ENCODE results near the gene STAG1.
"Not testable (repeated sequence)": the region's sequence is repeated elsewhere in the genome, so short reads cannot be mapped to it uniquely, and the experiment has no call there.

STAG1 gene

GRCh38 chr3:136586580-136586979 lies 165.6 kb downstream of the STAG1 start:
- DNase-seq (ENCODE audit: low read depth) = no peak

- no peak for DNase-seq (ENCODE audit: low read depth)
Measured at GRCh38 chr3:136584728-136585127, 167.4 kb downstream of the STAG1 start.

DNA sequence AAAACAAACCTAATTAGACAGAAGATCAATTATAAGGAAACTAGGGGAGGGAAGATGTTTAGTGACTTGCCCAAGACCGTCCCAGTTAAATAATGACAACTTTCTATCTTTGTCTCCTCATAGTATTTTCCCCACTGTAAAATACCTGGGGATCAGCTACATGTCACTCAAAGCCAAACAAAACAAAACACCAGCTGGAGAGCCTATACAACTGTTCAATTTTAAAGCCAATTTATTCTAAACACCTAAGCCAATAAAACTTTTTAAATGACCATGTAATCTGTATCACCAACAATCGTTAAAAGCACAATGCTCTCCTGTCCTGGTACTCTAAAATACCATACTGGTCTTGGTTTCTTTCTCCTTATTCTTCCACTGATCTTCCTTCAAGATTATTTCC lies 168.4 kb downstream of the STAG1 start:
- DNase-seq (ENCODE audit: low read depth) = no peak

GRCh38 chr3:136577791-136578190 lies 174.4 kb downstream of the STAG1 start:
- DNase-seq (ENCODE audit: low read depth) = no peak

- no peak for DNase-seq (ENCODE audit: low read depth)
Measured at GRCh38 chr3:136576279-136577009, 175.7 kb downstream of the STAG1 start.

GRCh38 chr3:136567599-136568188 lies 184.5 kb downstream of the STAG1 start:
- DNase-seq (ENCODE audit: low read depth) = no peak

DNA sequence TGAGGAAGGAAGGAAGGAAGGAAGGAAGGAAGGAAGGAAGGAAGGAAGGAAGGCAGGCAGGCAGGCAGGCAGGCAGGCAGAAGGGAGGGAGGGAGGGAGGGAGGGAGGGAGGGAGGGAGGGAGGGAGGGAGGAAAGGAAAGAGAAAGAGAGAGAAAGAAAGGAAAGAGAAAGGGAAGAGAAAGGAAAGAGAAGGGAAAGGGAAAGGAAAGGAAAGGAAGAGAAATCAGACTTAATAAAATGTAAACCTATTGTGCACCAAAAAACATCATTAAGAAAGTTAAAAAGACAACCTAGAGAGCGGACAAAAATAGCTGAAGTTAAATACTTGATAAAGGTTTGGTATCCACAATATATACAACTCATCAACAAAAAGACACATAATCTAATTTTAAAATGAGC lies 187.2 kb downstream of the STAG1 start:
- DNase-seq (ENCODE audit: low read depth) = not testable (repeated sequence)

- DNase-seq (ENCODE audit: low read depth) = no peak
Measured at GRCh38 chr3:136562026-136562425, 190.2 kb downstream of the STAG1 start.

DNA sequence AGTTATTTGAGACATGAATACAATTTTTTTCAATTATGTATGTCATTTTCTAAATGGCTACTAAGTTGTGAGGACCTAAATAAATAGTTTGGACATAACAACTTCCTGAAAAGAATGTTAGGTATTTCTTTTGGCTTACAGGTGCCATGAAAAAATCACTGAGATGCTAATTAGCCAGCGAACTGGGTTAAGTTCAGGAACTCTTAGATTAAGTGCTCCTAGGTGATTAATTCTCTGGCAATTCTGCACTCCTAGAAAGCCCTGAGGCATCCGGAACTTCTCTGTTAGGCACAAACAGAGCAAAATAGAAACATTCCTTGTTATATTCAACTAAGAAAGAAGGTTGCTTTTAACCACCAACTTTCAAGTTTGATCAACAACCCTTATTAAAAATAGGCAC lies 192.3 kb downstream of the STAG1 start:
- no peak for DNase-seq (ENCODE audit: low read depth)

DNA sequence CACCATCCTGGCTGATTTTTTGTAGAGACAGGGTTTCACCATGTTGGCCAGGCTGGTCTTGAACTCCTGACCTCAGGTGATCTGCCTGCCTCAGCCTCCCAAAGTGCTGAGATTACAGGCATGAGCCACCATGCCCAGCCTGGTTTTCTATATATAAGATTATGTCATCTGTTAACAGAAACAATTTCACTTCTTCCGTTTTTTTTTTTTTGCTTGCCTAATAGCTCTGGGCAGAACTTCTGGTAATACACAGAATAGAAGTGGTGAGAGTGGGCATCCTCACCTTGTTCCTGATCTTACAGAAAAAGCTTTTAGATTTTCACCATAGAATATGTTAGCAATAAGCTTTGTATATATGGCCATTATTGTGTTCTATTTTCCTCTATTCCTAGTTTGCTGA lies 202.7 kb downstream of the STAG1 start:
- DNase-seq (ENCODE audit: low read depth) = not testable (repeated sequence)

DNA sequence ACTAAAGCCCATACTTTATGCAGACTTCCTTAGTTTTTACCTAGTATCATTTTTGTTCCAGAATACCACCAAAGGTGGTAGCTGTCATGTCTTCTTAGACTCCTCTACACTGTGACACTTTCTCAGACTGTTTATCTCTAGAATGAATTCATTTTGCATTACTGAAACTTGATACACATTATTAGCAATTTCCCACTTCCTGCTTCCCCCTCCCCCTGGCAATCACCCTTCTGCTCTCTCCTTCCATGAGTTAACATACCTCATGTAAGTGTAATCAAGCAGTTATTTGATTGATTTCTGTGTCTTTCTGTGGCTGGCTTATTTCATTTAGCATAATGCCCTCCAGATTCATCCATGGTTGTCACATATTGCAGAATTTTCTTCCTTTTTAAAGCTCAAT lies 204.9 kb downstream of the STAG1 start:
- no peak for DNase-seq (ENCODE audit: low read depth)

DNA sequence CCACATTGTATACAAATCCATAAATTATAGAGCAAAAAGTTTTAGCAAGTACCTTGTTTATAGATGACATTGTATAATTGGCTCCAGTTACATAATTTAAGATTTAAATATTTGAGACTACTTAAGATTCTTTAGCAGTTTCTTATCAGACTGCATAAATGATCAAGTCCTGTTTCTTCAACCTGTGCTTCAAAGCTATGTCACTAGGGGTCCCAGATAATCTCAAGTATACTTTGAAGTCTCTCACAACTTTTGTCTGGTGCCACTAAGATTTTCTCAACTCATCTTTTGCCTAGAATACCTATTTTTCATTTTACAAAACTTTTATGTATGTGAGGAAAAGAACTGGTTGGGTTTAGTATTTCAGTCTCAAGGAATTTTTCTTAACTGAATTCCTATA lies 205.5 kb downstream of the STAG1 start:
- no peak for DNase-seq (ENCODE audit: low read depth)

GRCh38 chr3:136545664-136546268 lies 206.4 kb downstream of the STAG1 start:
- no peak for DNase-seq (ENCODE audit: low read depth)

- no peak for DNase-seq (ENCODE audit: low read depth)
Measured at GRCh38 chr3:136544532-136544931, 207.6 kb downstream of the STAG1 start.

DNA sequence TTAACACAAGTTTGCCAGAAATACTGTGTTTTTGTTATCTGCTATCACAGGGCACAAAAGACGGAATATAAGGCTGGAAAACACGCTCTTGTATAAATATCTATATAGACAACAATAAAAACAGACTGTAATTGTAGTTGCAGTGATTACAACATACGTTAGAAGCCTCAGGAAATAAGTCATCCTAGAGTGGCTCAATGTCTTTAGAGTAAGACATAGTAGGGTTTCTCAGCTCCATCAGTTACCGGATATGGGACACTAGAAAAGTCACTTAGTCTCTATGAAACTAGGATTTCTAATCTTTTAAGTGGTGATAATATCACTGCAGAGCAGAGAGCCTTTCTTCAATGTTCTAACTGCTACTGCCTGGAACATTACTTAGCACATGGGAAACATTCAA lies 208.8 kb downstream of the STAG1 start:
- no peak for DNase-seq (ENCODE audit: low read depth)

- DNase-seq (ENCODE audit: low read depth) = no peak
Measured at GRCh38 chr3:136535906-136536305, 216.3 kb downstream of the STAG1 start.

- DNase-seq (ENCODE audit: low read depth) = no peak
Measured at GRCh38 chr3:136532766-136533165, 219.4 kb downstream of the STAG1 start.

- no peak for DNase-seq (ENCODE audit: low read depth)
Measured at GRCh38 chr3:136518102-136518501, 234.1 kb downstream of the STAG1 start.

- no peak for DNase-seq (ENCODE audit: low read depth)
Measured at GRCh38 chr3:136516656-136517055, 235.5 kb downstream of the STAG1 start.

GRCh38 chr3:136516095-136516494 lies 236.1 kb downstream of the STAG1 start:
- DNase-seq (ENCODE audit: low read depth) = no peak

GRCh38 chr3:136514533-136514932 lies 237.6 kb downstream of the STAG1 start:
- DNase-seq (ENCODE audit: low read depth) = not testable (repeated sequence)

DNA sequence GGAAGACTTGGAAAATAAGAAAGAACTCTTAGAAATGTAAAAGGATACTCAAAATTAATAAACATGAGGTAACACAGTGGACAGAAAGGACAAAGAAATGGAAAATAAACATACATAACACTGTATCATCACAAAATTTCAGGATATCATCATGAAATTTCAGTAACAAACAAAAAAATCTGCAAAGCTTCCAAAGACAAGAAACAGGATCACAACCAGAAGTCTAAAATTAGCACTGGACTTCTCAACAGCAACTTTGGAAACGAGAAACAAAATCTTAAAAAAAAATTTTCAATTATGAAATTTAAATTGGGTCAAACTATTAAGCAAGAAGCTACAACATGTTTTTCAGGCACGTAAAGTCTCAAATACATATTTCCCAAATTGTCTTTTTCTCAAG lies 238.8 kb downstream of the STAG1 start:
- DNase-seq (ENCODE audit: low read depth) = no peak

- no peak for DNase-seq (ENCODE audit: low read depth)
Measured at GRCh38 chr3:136512381-136512780, 239.8 kb downstream of the STAG1 start.

DNA sequence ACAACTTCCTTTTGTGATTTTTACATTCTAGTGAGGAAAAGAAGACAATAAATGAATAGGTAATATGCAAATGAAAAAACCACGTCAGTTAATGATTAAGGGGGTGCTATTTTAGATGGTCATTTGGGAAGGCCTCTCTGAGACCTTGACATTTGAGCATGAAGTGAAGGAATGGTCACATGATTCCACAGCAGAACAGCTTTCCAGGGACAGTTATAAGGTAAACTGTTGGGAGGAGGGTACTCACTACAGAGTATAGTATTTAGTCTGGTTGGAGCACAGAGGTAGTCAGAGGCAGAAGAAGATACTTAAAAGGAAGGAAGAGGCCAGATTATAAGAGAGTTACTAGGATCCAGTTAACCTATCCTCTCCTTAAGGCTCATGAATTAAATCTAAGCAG lies 246.5 kb downstream of the STAG1 start:
- DNase-seq (ENCODE audit: low read depth) = no peak

All from activated T-cell treated with anti-CD3 and anti-CD28 coated beads for 48 hours (primary cell).